Hindlimb muscle (tissue), 1 donor: ENCODE measurements around the gene MAN1A2. TPM values are rescaled to one million over a fixed set of nuclear protein-coding genes. Genes with fewer than 3 reads are reported as not detected.
A peak's percentile ranks its signal among the peaks of the same experiment; 100 is the strongest.

Source experiments
- DNase-seq: peaks from one replicate; pipeline ENCODE4 v3.0.0-alpha.2; 2013
- polyA plus RNA-seq: library from polyadenylated mRNA; unstranded; fragments of 120-200 nt; gene quantifications from one replicate; pipeline ENCODE4 v1.2.1, GENCODE V29; 2013; ENCODE audit not compliant: insufficient read length

The MAN1A2 gene
- polyA plus RNA-seq, 1 donor: 24.6 TPM

- no peak for DNase-seq
Observed at GRCh38 chr1:117362986-117363385, 4.3 kb upstream of the MAN1A2 start.

- DNase-seq: no peak
Observed at GRCh38 chr1:117363571-117364048, 3.6 kb upstream of the MAN1A2 start.

GRCh38 chr1:117364240-117364639, 3.0 kb upstream of the MAN1A2 start:
- DNase-seq: no peak

- DNase-seq: no peak
Observed at GRCh38 chr1:117365350-117366176, 1.7 kb upstream of the MAN1A2 start.

GRCh38 chr1:117366177-117367045, 838 bp upstream of the MAN1A2 start:
- peak; percentile 90 for DNase-seq

- no peak for DNase-seq
Observed at GRCh38 chr1:117368116-117369108, 1.2 kb downstream of the MAN1A2 start.

- DNase-seq: no peak
Observed at GRCh38 chr1:117370071-117370470, 2.8 kb downstream of the MAN1A2 start.

GRCh38 chr1:117370509-117370908, 3.3 kb downstream of the MAN1A2 start:
- no peak for DNase-seq

- no peak for DNase-seq
Observed at GRCh38 chr1:117371441-117372151, 4.3 kb downstream of the MAN1A2 start.

- DNase-seq: no peak
Observed at GRCh38 chr1:117372863-117373412, 5.7 kb downstream of the MAN1A2 start.

- DNase-seq: no peak
Observed at GRCh38 chr1:117373932-117374331, 6.7 kb downstream of the MAN1A2 start.

GRCh38 chr1:117375327-117375726, 8.1 kb downstream of the MAN1A2 start:
- DNase-seq: no peak

- DNase-seq: no peak
Observed at GRCh38 chr1:117387060-117387633, 19.9 kb downstream of the MAN1A2 start.

- DNase-seq: no peak
Observed at GRCh38 chr1:117388328-117388727, 21.1 kb downstream of the MAN1A2 start.

- DNase-seq: no peak
Observed at GRCh38 chr1:117389284-117389683, 22.0 kb downstream of the MAN1A2 start.

- no peak for DNase-seq
Observed at GRCh38 chr1:117389779-117390178, 22.5 kb downstream of the MAN1A2 start.

- DNase-seq: no peak
Observed at GRCh38 chr1:117392771-117393170, 25.5 kb downstream of the MAN1A2 start.

GRCh38 chr1:117396074-117396473, 28.8 kb downstream of the MAN1A2 start:
- no peak for DNase-seq

GRCh38 chr1:117396636-117397035, 29.4 kb downstream of the MAN1A2 start:
- no peak for DNase-seq

GRCh38 chr1:117398957-117399356, 31.7 kb downstream of the MAN1A2 start:
- DNase-seq: no peak

- no peak for DNase-seq
Observed at GRCh38 chr1:117401761-117402160, 34.5 kb downstream of the MAN1A2 start.
